DOHH2 (cell line): ENCODE data around the gene MUC5AC.

Experiments
- EZH2phosphoT487 ChIP-seq: fragments of 200-600 bp; sonication (generic); IDR thresholded peaks from 2 replicates; pipeline ENCODE4 v1.6.1; 2017; ENCODE audit warnings: borderline replicate concordance, mild to moderate bottlenecking, antibody characterized with exemption, low read length, moderate library complexity, mixed read lengths
- TF ChIP-seq, protein P1 (sequence below): fragments of 200-600 bp; sonication (generic); IDR thresholded peaks from one replicate; pipeline ENCODE4 v1.5.1; 2014; ENCODE audit warnings: antibody characterized with exemption, mild to moderate bottlenecking, low read depth, low read length; ENCODE audit not compliant: poor library complexity, severe bottlenecking

DNA sequence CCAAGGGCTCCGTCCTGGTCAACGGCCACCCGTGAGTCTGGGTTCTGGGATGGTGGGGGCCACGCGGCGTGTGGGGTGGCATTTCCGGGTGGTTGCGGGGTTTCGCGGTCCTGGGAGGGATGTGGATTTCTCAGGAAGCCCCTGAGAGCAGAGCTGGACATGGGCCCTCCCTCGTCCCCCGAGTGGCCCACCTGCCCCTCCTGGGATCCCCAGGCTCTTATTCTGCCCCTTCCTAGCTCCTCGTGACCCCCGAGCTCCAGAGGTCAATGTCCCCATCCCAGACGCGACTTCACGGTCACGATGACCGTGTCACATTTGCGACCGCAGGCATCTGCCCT is 4.4 kb downstream of the MUC5AC start:
- TF ChIP-seq, protein P1, sequence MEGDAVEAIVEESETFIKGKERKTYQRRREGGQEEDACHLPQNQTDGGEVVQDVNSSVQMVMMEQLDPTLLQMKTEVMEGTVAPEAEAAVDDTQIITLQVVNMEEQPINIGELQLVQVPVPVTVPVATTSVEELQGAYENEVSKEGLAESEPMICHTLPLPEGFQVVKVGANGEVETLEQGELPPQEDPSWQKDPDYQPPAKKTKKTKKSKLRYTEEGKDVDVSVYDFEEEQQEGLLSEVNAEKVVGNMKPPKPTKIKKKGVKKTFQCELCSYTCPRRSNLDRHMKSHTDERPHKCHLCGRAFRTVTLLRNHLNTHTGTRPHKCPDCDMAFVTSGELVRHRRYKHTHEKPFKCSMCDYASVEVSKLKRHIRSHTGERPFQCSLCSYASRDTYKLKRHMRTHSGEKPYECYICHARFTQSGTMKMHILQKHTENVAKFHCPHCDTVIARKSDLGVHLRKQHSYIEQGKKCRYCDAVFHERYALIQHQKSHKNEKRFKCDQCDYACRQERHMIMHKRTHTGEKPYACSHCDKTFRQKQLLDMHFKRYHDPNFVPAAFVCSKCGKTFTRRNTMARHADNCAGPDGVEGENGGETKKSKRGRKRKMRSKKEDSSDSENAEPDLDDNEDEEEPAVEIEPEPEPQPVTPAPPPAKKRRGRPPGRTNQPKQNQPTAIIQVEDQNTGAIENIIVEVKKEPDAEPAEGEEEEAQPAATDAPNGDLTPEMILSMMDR: no peak
- no peak for TF ChIP-seq EZH2phosphoT487
